Neutrophil (primary cell): Measurements from ENCODE around the gene STX3.

Source experiments
- H3K27ac ChIP-seq: fragments of 200-600 bp; sonication (generic); 2 replicates; pipeline ENCODE4 v1.5.1; 2016; ENCODE audit warnings: mild to moderate bottlenecking, moderate library complexity
- H3K27me3 ChIP-seq: fragments of 200-600 bp; sonication (generic); 2 replicates; pipeline ENCODE4 v1.6.0; 2016; ENCODE audit warnings: mild to moderate bottlenecking
- H3K36me3 ChIP-seq: fragments of 200-600 bp; sonication (generic); 2 replicates; pipeline ENCODE4 v1.5.1; 2017
- H3K4me1 ChIP-seq, 2 experiments: fragments of 200-600 bp in 1 of 2; sonication (generic) in 1 of 2; 1 replicate in 1 of 2; 2 replicates in 1 of 2; pipeline versions ENCODE4 v1.5.1 to v1.6.1; 2013 to 2016; ENCODE audit warnings: low read depth in 1 of 2, low read length in 1 of 2, mild to moderate bottlenecking in 1 of 2, moderate library complexity in 1 of 2; ENCODE audit not compliant: control insufficient read depth in 1 of 2, insufficient read depth in 1 of 2
- H3K4me3 ChIP-seq, 2 experiments: fragments of 200-600 bp in 1 of 2; sonication (generic) in 1 of 2; 1 replicate in 1 of 2; 2 replicates in 1 of 2; pipeline ENCODE4 v1.5.1; 2013 to 2016; ENCODE audit warnings: low read depth in 1 of 2, low read length in 1 of 2, mild to moderate bottlenecking in 1 of 2, moderate library complexity in 1 of 2
- H3K9me3 ChIP-seq: fragments of 200-600 bp; sonication (generic); 2 replicates; pipeline ENCODE4 v1.5.1; 2016
- CTCF ChIP-seq: fragments of 200-600 bp; sonication (generic); IDR thresholded peaks from 2 replicates; pipeline ENCODE4 v1.5.1; 2016; ENCODE audit warnings: antibody characterized with exemption

The STX3 gene

GRCh38 chr11:59791639-59792038 is 36.5 kb downstream of the STX3 start:
- no peak for TF ChIP-seq CTCF
- peaks cover 7 to 11% of the 10 kb centered on the region in 2 experiments for H3K4me1 ChIP-seq
- H3K27ac ChIP-seq: no peak overlapping the region
- H3K4me3 ChIP-seq: no peak overlapping the region
- H3K27me3 ChIP-seq: no peaks in the 10 kb centered on the region
- no peaks in the 10 kb centered on the region for H3K9me3 ChIP-seq
- H3K36me3 ChIP-seq: peaks cover 99% of the 10 kb centered on the region

GRCh38 chr11:59792507-59792906 is 37.3 kb downstream of the STX3 start:
- Histone ChIP-seq H3K27me3 (no peaks in the 10 kb centered on the region), H3K9me3 (no peaks in the 10 kb centered on the region)

GRCh38 chr11:59794417-59794816 is 39.2 kb downstream of the STX3 start:
- H3K4me1 ChIP-seq: no peaks in the 10 kb centered on the region
- TF ChIP-seq CTCF: no peak
- H3K9me3 ChIP-seq: no peaks in the 10 kb centered on the region
- H3K36me3 ChIP-seq: peaks cover 100% of the 10 kb centered on the region
- H3K27me3 ChIP-seq: no peaks in the 10 kb centered on the region
- no peak overlapping the region for H3K4me3 ChIP-seq
- no peak overlapping the region for H3K27ac ChIP-seq

More at GRCh38 chr11:59792507-59792906, 37.3 kb downstream of the STX3 start:
- TF ChIP-seq CTCF: no peak
- peaks cover 100% of the 10 kb centered on the region for H3K36me3 ChIP-seq
- H3K4me1 ChIP-seq: peaks cover 0 to 2% of the 10 kb centered on the region in 2 experiments
- H3K4me3 ChIP-seq: no peak overlapping the region
- H3K27ac ChIP-seq: no peak overlapping the region

DNA sequence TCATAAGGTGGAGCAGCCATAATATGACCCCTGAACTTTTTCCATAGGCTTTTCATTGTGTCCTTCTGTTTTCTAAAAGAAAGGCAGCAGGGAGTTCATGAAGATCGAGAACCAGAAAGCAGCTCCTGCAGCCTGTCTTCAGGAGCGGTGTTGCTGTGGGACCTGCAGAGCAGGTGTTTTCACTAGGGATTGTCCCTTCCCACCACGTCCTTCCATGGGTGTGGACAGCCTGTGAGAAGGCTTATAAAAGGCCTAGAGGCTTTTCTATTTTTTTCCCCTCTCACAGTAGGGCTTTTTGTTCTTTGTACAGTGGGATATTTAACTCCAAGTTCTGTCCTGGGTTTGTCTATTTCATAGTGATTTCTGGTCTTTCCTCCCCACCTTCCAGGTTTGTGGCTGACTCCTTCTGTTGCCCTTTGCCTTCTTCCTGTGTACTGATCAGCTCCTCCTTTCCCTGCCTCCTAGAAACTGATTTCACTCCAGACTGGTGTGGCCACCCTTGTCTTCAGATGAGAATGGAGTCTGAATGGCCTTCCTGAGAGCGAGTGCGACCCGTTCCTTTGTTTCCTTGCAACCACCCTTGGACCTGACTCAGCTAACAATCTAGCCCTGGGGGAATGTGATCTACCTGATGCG is 45.3 kb downstream of the STX3 start:
- Histone ChIP-seq H3K4me1 (peaks cover 0 to 3% of the 10 kb centered on the region in 2 experiments), H3K4me3 (no peak overlapping the region), H3K36me3 (peaks cover 100% of the 10 kb centered on the region), H3K27ac (peak overlapping the region; percentile 60), H3K27me3 (no peaks in the 10 kb centered on the region), H3K9me3 (no peaks in the 10 kb centered on the region)
- no peak for TF ChIP-seq CTCF

DNA sequence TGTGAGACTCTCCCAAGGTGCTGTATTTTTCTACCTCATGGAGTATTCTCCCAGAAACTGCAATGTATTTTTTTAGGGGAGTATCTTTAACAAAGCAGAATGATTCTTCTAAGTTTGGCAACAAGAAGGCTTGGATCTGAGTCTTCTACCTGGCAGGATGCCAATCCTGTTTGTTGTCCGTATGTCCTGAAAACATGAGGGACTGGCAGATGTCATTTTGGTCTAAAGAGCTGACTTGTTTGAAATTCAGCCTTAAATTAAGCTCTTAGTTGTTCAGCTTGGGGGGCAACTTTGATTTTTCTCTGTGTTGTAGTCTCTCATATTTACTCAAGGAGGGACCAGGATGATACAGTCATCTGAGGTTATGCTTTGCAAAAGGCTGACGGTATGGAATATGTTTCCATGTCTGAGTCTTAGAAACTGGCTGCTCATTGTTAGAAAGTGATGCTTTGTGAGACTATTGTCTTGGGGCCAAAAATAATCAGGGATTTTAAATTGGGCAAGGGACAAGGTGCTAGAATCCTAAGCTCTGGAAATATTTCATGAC is 46.1 kb downstream of the STX3 start:
- Histone ChIP-seq H3K9me3 (no peaks in the 10 kb centered on the region), H3K27me3 (no peaks in the 10 kb centered on the region), H3K4me3 (no peak overlapping the region), H3K36me3 (peaks cover 100% of the 10 kb centered on the region), H3K27ac (peak overlapping the region; percentile 60), H3K4me1 (peaks cover 0 to 3% of the 10 kb centered on the region in 2 experiments)
- TF ChIP-seq CTCF: no peak
